ENCODE results near the gene MEGF11. TPM values are rescaled to one million over a fixed set of nuclear protein-coding genes. Genes with fewer than 3 reads are reported as not detected.

Gene MEGF11
- total RNA-seq, 4 donors from 2014 or later: not detected

GRCh38 chr15:65945616-65946015 lies 307.9 kb downstream of the MEGF11 start:
- H3K27ac ChIP-seq: no peak overlapping the region
- H3K27me3 ChIP-seq: no peaks in the 10 kb centered on the region
- H3K9me3 ChIP-seq: no peaks in the 10 kb centered on the region
- H3K36me3 ChIP-seq: no peaks in the 10 kb centered on the region
- DNase-seq: no peak
- TF ChIP-seq POLR2A (IDR thresholded peaks at IDR 0.05) (no peak), CTCF (IDR thresholded peaks at IDR 0.05) (no peak)
- H3K4me1 ChIP-seq: no peaks in the 10 kb centered on the region
- H3K4me3 ChIP-seq: no peak overlapping the region

- Histone ChIP-seq H3K9me3 (no peaks in the 10 kb centered on the region), H3K27ac (no peak overlapping the region), H3K4me3 (no peak overlapping the region), H3K27me3 (no peaks in the 10 kb centered on the region), H3K4me1 (no peaks in the 10 kb centered on the region), H3K36me3 (no peaks in the 10 kb centered on the region)
- TF ChIP-seq CTCF (IDR thresholded peaks at IDR 0.05) (no peak), POLR2A (IDR thresholded peaks at IDR 0.05) (no peak)
- no peak for DNase-seq
Measured at GRCh38 chr15:65944404-65944803, 309.1 kb downstream of the MEGF11 start.

GRCh38 chr15:65942436-65942835 lies 311.1 kb downstream of the MEGF11 start:
- H3K4me1 ChIP-seq: no peaks in the 10 kb centered on the region
- no peaks in the 10 kb centered on the region for H3K9me3 ChIP-seq
- H3K36me3 ChIP-seq: no peaks in the 10 kb centered on the region
- no peaks in the 10 kb centered on the region for H3K27me3 ChIP-seq
- H3K27ac ChIP-seq: no peak overlapping the region
- TF ChIP-seq POLR2A (IDR thresholded peaks at IDR 0.05): no peak
- no peak for TF ChIP-seq CTCF (IDR thresholded peaks at IDR 0.05)
- no peak for DNase-seq
- H3K4me3 ChIP-seq: no peak overlapping the region

GRCh38 chr15:65940618-65940909 lies 313.0 kb downstream of the MEGF11 start:
- H3K36me3 ChIP-seq: no peaks in the 10 kb centered on the region
- TF ChIP-seq POLR2A (IDR thresholded peaks at IDR 0.05) (no peak), CTCF (IDR thresholded peaks at IDR 0.05) (no peak)
- no peak overlapping the region for H3K4me3 ChIP-seq
- no peaks in the 10 kb centered on the region for H3K4me1 ChIP-seq
- no peak for DNase-seq
- no peaks in the 10 kb centered on the region for H3K27me3 ChIP-seq
- no peaks in the 10 kb centered on the region for H3K9me3 ChIP-seq
- no peak overlapping the region for H3K27ac ChIP-seq

GRCh38 chr15:65939901-65940617 lies 313.5 kb downstream of the MEGF11 start:
- Histone ChIP-seq H3K27ac (no peak overlapping the region), H3K4me3 (no peak overlapping the region), H3K9me3 (no peaks in the 10 kb centered on the region), H3K27me3 (no peaks in the 10 kb centered on the region), H3K4me1 (no peaks in the 10 kb centered on the region), H3K36me3 (no peaks in the 10 kb centered on the region)
- DNase-seq: no peak
- TF ChIP-seq POLR2A (IDR thresholded peaks at IDR 0.05): no peak
- TF ChIP-seq CTCF (IDR thresholded peaks at IDR 0.05): no peak

- Histone ChIP-seq H3K27ac (no peak overlapping the region), H3K36me3 (no peaks in the 10 kb centered on the region), H3K27me3 (no peaks in the 10 kb centered on the region), H3K9me3 (no peaks in the 10 kb centered on the region), H3K4me3 (no peak overlapping the region), H3K4me1 (no peaks in the 10 kb centered on the region)
- no peak for TF ChIP-seq POLR2A (IDR thresholded peaks at IDR 0.05)
- TF ChIP-seq CTCF (IDR thresholded peaks at IDR 0.05): no peak
- no peak for DNase-seq
Measured at GRCh38 chr15:65938604-65939003, 314.9 kb downstream of the MEGF11 start.

All from Peyer's patch (tissue), 4 donors.